ENCODE results near the gene VBP1. TPM values are rescaled to one million over a fixed set of nuclear protein-coding genes. Genes with fewer than 3 reads are reported as not detected.

Gene VBP1
- polyA plus RNA-seq, 3 donors = 9.4 to 65.9 (median 61.1) TPM

GRCh38 chrX:155235891-155236290, 19.6 kb downstream of the VBP1 start:
- no peak overlapping the region for H3K27ac Mint-ChIP-seq
- no peak for DNase-seq
- Histone ChIP-seq H3K4me3 (replicated peaks in 1 of 3; ENCODE audit: low read depth in 2 of 3, low read length in 3 of 3) (no peak overlapping the region), H3K79me2 (ENCODE audit: insufficient read depth, low read length) (no peaks in the 10 kb centered on the region), H3K4me1 (ENCODE audit: control insufficient read depth in 1 of 2, insufficient read depth in 2 of 2, low read length in 2 of 2) (no peaks in the 10 kb centered on the region), H3K9me3 (replicated peaks in 1 of 2; ENCODE audit: control insufficient read depth in 1 of 2, insufficient read depth in 1 of 2, low read length in 2 of 2) (no peaks in the 10 kb centered on the region), H3K36me3 (replicated peaks in 1 of 2; ENCODE audit: control insufficient read depth in 1 of 2, insufficient read depth in 2 of 2, low read length in 2 of 2) (peaks cover 31 to 69% of the 10 kb centered on the region in 2 donors), H3K4me2 (replicated peaks; ENCODE audit: extremely low read depth, low read length, poor library complexity, severe bottlenecking) (no peak overlapping the region), H3K27me3 (ENCODE audit: control insufficient read depth in 2 of 2, insufficient read depth in 2 of 2, low read length in 2 of 2) (no peaks in the 10 kb centered on the region), H4K20me1 (ENCODE audit: insufficient read depth, low read length) (no peaks in the 10 kb centered on the region), H3K9ac (ENCODE audit: insufficient read depth, low read length, poor library complexity, severe bottlenecking) (no peak overlapping the region), H2AFZ (ENCODE audit: insufficient read depth, low read depth, low read length, poor library complexity, severe bottlenecking) (no peak overlapping the region), H3K27ac (ENCODE audit: low read depth in 1 of 2, low read length in 2 of 2) (no peak overlapping the region)
- H3K9me3 Mint-ChIP-seq = no peaks in the 10 kb centered on the region
- intact Hi-C loops (cut with micrococcal nuclease) = no loop called here
- peaks cover 37 to 43% of the 10 kb centered on the region in 2 donors for H3K36me3 Mint-ChIP-seq
- TF ChIP-seq, protein P1, sequence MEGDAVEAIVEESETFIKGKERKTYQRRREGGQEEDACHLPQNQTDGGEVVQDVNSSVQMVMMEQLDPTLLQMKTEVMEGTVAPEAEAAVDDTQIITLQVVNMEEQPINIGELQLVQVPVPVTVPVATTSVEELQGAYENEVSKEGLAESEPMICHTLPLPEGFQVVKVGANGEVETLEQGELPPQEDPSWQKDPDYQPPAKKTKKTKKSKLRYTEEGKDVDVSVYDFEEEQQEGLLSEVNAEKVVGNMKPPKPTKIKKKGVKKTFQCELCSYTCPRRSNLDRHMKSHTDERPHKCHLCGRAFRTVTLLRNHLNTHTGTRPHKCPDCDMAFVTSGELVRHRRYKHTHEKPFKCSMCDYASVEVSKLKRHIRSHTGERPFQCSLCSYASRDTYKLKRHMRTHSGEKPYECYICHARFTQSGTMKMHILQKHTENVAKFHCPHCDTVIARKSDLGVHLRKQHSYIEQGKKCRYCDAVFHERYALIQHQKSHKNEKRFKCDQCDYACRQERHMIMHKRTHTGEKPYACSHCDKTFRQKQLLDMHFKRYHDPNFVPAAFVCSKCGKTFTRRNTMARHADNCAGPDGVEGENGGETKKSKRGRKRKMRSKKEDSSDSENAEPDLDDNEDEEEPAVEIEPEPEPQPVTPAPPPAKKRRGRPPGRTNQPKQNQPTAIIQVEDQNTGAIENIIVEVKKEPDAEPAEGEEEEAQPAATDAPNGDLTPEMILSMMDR (IDR thresholded peaks at IDR 0.05) = no peak
- peaks cover 0 to 5% (median 0%) of the 10 kb centered on the region in 3 donors for H3K27me3 Mint-ChIP-seq (ENCODE audit: low read depth in 3 of 3)
- H3K4me1 Mint-ChIP-seq = peaks cover 6% of the 10 kb centered on the region
- H3K4me3 Mint-ChIP-seq = no peak overlapping the region

GRCh38 chrX:155237719-155238118, 21.5 kb downstream of the VBP1 start:
- peaks cover 0 to 2% (median 0%) of the 10 kb centered on the region in 3 donors for H3K27me3 Mint-ChIP-seq (ENCODE audit: low read depth in 3 of 3)
- H3K36me3 Mint-ChIP-seq = peaks cover 34 to 35% of the 10 kb centered on the region in 2 donors
- H3K27ac ChIP-seq (ENCODE audit: low read depth in 1 of 2, low read length in 2 of 2) = no peak overlapping the region
- H3K27ac Mint-ChIP-seq = no peak overlapping the region
- no peak overlapping the region for H2AFZ ChIP-seq (ENCODE audit: insufficient read depth, low read depth, low read length, poor library complexity, severe bottlenecking)
- H3K4me3 Mint-ChIP-seq = no peak overlapping the region
- peaks cover 10 to 12% of the 10 kb centered on the region in 2 donors for H3K4me1 ChIP-seq (ENCODE audit: control insufficient read depth in 1 of 2, insufficient read depth in 2 of 2, low read length in 2 of 2)
- no peaks in the 10 kb centered on the region for H3K27me3 ChIP-seq (ENCODE audit: control insufficient read depth in 2 of 2, insufficient read depth in 2 of 2, low read length in 2 of 2)
- H3K4me1 Mint-ChIP-seq = peaks cover 13% of the 10 kb centered on the region
- H3K4me3 ChIP-seq (replicated peaks in 1 of 3; ENCODE audit: low read depth in 2 of 3, low read length in 3 of 3) = no peak overlapping the region
- DNase-seq = no peak
- TF ChIP-seq, protein P1 (IDR thresholded peaks at IDR 0.05) = no peak
- peaks cover 28 to 58% of the 10 kb centered on the region in 2 donors for H3K36me3 ChIP-seq (replicated peaks in 1 of 2; ENCODE audit: control insufficient read depth in 1 of 2, insufficient read depth in 2 of 2, low read length in 2 of 2)
- no CpG with 5 or more reads among the region's 5 CpGs for WGBS (ENCODE audit: insufficient coverage)
- H4K20me1 ChIP-seq (ENCODE audit: insufficient read depth, low read length) = no peaks in the 10 kb centered on the region
- H3K4me2 ChIP-seq (replicated peaks; ENCODE audit: extremely low read depth, low read length, poor library complexity, severe bottlenecking) = no peak overlapping the region
- no peaks in the 10 kb centered on the region for H3K79me2 ChIP-seq (ENCODE audit: insufficient read depth, low read length)
- H3K9me3 ChIP-seq (replicated peaks in 1 of 2; ENCODE audit: control insufficient read depth in 1 of 2, insufficient read depth in 1 of 2, low read length in 2 of 2) = no peaks in the 10 kb centered on the region
- no peaks in the 10 kb centered on the region for H3K9me3 Mint-ChIP-seq
- H3K9ac ChIP-seq (ENCODE audit: insufficient read depth, low read length, poor library complexity, severe bottlenecking) = no peak overlapping the region
- intact Hi-C loops (cut with micrococcal nuclease) = no loop called here
